HG03342 (cell line): Measurements from ENCODE around the gene KRTAP3-2.
"Not testable (repeated sequence)": the region's sequence is repeated elsewhere in the genome, so short reads cannot be mapped to it uniquely, and the experiment has no call there.

ENCODE experiments used
- ATAC-seq: cut with Tn5 transposase; IDR thresholded peaks from one replicate; pipeline ENCODE4 v1.9.1; 2021; ENCODE audit warnings: mild to moderate bottlenecking, moderate library complexity; ENCODE audit not compliant: unreplicated experiment

Gene KRTAP3-2

DNA sequence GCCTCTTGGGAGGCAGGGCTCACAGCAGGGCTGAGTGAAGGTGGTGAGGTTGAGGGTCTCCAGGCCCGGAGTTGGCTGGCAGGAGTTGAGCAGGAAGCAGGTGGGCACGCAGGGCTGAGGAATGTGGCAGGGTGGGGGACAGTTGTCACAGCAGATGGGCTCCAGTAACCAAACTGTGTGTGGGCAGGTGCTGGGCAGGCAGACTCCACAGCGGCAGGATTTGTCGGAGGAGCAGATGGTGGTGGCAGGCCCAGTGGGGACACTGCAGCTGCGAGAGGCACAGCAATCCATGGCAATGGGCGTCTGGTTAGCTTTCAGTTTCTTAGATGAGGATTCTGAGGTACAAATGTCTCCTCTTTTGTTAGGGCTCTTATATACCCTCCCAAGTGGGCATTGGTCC, at the start of gene KRTAP3-2:
Gene KRTAP3-2, minus strand, starts transcription at position 344 of the 400 bp plus-strand sequence. Its CDS starts 53 bp downstream, at position 291.
- ATAC-seq: not testable (repeated sequence)

DNA sequence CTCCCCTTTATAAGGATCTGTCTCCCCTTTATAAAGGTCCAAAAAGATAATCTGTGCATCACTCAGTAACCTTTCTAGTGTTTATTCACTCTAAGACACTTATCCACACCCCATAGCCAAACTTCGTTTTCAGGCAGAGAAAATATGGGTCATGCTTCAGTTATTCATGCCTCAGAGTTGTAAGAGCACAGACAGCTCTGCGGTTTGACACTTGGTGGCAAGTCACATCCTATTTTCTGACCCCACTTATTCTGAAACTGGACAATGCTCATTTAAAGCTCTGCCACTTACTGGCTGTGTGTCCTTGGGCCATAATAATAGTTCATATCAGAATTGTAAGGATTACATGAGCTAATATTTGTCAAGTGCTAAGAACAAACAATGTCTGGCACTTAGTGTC, 49.4 kb upstream of the KRTAP3-2 start:
- ATAC-seq: no peak

DNA sequence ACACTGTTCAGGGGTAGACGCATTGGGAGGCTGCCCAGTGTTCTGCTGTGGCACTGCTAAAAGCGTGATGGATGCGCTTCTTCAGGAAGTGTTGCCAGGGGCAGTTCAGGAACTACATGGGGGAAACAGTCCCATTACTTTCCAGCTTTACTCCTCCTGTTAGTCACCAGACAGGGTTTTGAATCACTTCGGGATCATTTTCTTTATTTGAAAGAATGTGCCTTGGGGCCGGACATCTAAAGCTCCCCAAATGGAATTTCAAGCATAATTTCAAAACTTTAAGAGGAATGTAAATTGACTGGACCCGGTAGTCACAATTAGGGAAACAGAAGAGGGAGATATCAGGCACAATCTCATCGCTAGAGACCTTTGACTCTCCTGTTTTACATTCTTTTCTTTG, 48.7 kb upstream of the KRTAP3-2 start:
- ATAC-seq: no peak

DNA sequence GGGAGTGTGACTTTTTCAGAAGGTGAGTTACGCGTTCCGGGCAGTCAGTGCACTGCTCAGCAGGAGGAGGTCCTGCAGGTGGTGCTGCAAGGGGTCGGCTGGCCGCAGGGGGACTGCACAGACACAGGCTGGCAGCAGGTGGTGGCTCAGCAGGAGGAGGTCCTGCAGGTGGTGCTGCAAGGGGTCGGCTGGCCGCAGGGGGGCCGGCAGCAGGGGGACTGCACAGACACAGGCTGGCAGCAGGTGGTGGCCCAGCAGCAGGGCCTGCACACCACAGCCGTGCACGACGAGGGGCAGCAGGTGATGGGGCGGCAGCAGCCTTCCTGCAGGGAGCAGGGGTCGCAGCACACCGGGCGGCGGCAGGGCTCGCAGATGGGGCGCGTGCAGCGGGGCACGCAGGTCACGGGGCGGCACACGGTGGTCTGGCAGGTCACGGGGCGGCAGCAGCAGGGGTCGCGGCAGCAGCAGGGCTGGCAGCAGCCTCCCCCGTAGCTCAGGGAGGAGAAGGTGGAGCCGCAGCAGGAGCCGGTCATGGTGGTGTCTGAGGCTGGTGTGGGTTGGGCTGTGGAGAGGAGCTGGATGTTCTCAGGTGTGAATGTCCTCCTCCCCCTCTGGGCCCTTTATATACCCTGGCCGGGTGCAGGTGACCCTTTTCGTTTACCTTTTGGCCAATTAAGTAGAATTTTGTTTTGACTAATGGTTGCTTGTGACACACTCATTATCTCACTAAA, 47.2 kb upstream of the KRTAP3-2 start, which contains the start of gene KRTAP2-1:
Gene KRTAP2-1, minus strand, starts transcription at position 582 of the 731 bp plus-strand sequence. Its CDS starts 49 bp downstream, at position 533.
- ATAC-seq: not testable (repeated sequence)

DNA sequence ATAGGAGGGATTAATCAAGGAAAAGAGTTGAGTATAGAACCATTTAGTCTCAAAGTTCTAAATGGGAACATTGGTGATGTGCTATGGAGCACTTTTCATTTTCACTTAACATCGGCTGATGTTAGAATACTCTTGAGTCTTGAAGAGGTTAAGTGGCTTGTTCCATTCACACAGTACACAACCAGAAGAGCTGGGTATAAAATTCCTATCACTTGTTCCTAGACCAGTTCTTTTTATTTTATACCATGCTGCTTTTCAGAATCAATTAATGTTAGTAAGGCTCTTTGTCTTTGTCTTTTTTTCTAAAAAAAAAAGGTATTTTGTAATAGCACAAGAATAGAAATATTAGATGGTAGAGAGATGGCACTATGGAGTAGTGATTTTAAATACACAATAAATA, 43.2 kb upstream of the KRTAP3-2 start:
- no peak for ATAC-seq

DNA sequence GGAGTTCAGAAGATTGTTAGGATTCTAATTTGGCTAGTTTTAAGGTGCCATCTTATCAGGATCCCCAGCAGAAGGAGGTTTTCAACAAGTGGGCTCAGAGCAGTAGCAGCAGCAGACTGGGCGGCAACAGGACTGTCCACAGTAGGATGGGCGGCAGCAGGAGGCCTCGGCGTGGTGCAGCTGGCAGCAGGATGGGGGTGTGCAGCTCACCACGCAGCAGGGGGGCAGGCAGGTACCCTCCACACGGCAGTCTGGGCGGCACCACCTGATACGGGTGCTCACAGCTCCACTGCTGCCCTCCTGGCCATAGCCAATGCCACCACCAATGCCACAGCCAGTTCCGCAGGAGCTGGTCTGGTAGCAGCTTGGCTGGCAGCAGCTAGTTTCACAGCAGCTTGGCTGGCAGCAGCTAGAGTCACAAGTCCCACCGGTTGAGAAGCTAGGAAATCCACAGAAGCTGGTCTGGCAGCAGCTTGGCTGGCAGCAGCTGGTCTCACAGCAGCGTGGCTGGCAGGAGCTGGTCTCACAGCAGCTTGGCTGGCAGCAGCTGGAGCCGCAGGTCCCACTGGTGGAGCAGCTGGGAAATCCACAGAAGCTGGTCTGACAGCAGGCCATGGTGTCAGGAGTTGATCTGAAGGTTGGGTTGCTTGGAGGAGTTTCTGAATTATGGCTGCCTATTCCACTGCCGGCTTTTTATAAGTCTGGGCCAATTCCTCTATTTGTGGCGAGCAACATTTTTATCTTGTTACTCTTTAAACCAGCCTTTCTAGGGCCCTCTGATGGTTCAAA, 41.3 kb upstream of the KRTAP3-2 start, which contains the start of gene KRTAP1-1:
Gene KRTAP1-1, minus strand, starts transcription at position 668 of the 789 bp plus-strand sequence. Its CDS starts 53 bp downstream, at position 615.
- not testable (repeated sequence) for ATAC-seq

DNA sequence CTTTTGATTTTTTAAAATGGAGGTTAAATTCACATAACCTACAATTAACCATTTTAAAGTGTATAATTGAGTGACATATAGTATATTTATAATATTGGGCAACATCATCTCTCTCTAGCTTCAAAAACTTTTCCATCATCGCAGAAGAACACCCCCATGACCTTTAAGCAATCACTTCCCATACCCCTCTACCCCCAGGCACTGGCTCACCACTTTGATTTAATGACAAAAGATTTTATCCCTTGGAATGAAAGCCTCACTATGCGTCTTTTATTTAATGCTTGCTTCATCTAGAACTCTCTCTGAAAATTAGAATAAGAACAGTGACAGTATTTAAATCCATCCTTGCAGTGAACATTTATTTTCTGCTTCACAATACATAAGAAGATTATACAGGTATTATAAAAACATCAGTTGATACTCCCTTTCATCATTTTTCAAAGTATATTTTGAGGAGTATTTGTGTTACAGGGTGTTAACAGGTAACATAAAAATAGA, 38.2 kb upstream of the KRTAP3-2 start:
- no peak for ATAC-seq

DNA sequence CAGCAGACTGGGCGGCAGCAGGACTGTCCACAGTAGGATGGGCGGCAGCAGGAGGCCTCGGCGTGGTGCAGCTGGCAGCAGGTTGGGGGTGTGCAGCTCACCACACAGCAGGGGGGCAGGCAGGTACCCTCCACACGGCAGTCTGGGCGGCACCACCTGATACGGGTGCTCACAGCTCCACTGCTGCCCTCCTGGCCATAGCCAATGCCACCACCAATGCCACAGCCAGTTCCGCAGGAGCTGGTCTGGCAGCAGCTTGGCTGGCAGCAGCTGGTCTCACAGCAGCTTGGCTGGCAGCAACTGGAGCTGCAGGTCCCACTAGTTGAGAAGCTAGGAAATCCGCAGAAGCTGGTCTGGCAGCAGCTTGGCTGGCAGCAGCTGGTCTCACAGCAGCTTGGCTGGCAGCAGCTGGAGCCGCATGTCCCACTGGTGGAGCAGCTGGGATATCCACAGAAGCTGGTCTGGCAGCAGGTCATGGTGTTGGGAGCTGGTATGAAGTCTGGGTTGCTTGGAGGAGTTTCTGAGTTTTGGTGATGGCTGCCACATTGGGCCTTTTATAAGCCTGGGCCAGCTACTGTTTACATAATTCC, 34.7 kb upstream of the KRTAP3-2 start, which contains the start of gene KRTAP1-3:
Gene KRTAP1-3, minus strand, starts transcription at position 529 of the 590 bp plus-strand sequence. Its CDS starts 53 bp downstream, at position 476.
- ATAC-seq: not testable (repeated sequence)

DNA sequence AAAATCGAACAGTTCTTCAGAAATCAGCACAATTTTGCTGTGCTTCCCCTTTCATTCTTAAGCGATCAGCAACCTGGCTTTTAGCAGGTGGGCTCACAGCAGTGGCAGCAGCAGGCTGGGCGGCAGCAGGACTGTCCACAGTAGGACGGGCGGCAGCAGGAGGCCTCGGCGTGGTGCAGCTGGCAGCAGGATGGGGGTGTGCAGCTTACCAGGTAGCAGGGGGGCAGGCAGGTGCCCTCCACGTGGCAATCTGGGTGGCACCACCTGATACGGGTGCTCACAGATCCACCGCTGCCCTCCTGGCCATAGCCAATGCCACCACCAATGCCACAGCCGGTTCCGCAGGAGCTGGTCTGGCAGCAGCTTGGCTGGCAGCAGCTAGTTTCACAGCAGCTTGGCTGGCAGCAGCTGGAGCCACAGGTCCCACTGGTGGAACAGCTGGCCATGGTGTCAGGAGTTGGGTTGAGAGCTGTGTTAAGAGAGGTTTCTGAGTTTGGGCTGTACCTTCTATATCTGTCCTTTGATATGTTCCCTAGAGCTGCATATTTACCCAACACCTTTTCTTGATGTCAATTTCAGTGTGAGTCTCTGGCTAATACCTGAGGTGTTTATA, 30.0 kb upstream of the KRTAP3-2 start, which contains the start of gene KRTAP1-4:
Gene KRTAP1-4, minus strand, starts transcription at position 563 of the 613 bp plus-strand sequence. Its CDS starts 117 bp downstream, at position 446.
- ATAC-seq: no peak

DNA sequence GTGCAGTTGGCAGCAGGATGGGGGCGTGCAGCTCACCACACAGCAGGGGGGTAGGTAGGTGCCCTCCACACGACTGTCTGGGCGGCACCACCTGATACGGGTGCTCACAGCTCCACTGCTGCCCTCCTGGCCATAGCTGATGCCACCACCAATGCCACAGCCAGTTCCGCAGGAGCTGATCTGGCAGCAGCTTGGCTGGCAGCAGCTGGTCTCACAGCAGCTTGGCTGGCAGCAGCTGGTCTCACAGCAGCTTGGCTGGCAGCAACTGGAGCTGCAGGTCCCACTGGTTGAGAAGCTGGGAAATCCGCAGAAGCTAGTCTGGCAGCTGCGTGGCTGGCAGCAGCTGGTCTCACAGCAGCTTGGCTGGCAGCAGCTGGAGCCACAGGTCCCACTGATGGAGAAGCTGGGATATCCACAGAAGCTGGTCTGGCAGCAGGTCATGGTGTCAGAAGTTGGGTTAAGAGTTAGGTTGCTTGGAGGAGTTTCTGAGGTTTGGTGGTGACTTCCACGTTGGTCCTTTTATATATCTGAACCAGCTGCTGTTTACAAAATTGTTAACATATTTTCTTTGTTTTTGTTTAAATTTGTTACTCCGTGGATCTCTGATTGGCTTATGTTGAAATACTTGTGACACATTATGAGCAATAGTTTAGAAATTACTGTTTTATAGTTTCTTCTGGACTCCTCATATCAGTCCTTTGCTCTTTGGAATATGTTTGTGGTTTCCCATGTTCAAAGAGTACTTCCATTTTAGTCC, 27.2 kb upstream of the KRTAP3-2 start, which contains the start of gene KRTAP1-5:
Gene KRTAP1-5, minus strand, starts transcription at position 494 of the 757 bp plus-strand sequence. Its CDS starts 53 bp downstream, at position 441.
- no peak for ATAC-seq

DNA sequence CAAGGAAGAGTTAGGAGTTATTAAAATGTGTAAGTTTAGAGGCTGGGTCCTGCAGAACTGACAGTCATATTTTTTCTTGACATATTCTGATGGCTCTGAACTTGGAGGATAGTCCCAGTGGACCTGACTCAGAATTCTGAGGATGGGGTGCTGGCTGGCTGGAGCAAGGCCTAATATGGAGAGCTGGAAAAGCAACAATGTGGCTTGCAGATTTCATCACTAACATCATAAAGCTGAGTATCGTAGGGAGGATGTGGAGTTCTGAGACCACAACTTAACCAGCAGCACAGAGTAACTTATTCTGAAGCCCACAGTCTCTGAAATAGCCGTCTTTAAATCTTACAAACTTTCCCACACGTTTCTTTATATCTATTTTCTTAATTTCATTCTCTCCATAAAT, 25.0 kb upstream of the KRTAP3-2 start:
- ATAC-seq: no peak

DNA sequence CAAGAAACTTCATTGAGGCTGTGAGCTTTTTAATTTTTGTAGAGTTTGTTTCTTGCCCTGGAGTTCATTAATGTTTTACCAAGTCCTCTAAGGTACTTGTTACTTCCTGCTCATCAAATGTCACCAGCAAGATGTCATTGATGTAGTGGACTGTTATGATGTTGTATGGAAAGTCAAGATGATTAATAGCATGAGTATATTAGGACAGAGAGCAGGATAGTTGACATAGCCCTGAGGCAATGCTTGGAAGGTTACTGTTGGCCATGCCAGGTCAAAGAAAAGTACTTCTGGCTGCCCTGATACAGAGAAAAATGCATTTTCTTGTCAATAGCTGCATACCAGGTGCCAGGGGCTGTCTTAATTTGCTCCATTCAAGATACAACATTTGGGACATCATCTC, 20.6 kb upstream of the KRTAP3-2 start:
- ATAC-seq: no peak

DNA sequence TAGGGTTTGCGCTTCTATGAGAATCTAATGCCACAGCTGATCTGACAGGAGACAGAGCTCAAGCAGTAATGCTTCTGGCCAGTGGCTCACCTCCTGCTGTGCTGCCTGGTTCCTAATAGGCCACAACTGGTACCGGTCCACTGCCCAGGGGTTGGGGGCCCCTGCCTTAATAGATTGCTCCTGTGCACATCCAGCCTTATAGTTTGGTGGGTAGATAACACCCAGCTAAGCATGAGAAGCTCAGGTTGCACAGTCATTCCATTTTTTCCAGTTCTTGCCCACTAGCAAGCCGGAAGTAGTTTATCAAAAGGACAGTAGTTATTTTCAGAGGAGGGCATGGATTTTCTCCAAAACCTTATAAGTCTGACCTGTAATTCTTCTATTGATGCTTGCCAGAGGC, 19.7 kb upstream of the KRTAP3-2 start:
- ATAC-seq: no peak

DNA sequence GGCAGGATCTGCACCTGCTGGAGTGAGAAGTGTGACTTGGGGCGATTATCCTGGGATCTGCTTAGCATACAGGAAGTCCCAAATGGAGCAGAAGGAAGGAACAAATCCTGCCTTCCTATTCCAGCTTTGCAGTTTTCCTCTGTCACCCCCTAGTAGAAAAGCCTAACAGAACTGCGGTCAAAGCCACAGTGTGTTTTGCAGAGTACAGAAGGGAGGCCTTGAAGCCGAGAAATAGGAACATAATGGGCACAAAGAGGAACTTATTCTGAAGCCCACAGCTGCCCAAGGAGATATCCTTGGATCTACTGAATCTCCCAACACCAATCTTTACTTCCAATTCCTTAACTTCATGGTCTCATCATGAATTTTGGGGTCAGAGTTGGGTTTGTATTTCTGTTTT, 18.8 kb upstream of the KRTAP3-2 start:
- ATAC-seq: no peak

DNA sequence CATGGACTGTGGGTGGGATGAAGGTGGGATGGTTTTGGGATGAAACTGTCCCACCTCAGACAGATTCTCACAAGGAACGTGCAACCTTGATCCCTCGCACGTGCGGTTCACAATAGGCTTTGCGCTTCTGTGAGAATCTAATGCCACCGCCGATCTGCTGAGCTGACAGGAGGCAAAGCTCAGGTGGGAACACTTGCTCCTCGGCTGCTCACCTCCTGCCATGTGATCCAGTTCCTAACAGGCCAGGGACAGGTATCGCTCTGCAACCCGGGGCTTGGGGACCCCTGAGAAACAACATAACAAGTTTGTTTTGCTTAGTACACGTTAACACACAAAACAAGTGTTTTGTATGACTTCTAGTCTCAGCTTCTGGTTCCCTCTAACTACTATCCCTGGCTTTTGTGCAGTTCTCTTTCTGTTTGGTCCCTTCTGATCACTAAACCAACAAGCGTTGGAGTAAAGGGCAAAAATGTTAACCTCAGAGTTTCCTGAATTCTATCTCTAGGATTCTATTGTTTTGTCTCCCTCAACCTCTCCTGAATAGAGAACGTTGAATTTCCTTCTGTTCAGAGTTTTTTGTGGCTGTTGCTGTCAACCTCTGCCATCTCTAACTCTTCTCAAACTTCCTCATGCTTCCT, 17.0 kb upstream of the KRTAP3-2 start:
- ATAC-seq: no peak

DNA sequence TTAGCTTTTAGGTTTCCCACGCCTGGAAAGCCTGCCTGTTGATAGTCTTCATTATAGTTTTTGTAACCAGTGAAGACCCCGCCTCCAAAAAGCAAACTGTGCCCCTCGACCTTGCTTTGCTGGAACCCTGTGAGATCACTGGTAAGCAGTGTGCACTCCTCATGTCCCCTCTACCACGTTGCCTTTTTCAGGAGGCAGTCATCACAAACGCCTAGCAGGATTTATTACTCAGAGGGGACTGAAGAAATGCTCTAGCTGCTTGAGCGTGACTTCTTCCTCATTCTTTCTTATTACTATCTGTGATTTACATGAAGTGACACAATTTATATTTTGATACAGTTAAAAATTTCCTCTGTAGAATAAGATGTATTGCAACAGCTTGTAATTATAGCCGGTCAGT, 15.7 kb upstream of the KRTAP3-2 start:
- ATAC-seq: no peak

DNA sequence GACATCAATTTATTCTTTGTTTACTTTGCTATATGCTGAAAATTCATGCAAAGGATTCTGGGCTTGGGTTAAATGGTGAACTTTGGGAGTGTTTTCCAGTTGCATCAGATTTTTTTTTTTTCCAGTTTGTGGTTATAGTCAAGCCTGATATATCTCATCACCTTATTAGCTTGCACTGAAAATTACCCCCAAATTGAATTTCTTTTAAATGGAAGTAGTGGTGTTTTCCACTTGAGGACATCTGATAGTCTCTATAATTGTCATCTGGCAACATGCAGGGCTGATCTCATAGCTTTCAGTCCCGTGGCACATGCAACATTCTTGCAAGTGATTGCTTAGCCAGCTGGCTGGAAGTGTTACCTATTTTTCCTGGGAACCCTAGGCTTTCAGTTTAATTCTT, 13.9 kb upstream of the KRTAP3-2 start:
- ATAC-seq: no peak

DNA sequence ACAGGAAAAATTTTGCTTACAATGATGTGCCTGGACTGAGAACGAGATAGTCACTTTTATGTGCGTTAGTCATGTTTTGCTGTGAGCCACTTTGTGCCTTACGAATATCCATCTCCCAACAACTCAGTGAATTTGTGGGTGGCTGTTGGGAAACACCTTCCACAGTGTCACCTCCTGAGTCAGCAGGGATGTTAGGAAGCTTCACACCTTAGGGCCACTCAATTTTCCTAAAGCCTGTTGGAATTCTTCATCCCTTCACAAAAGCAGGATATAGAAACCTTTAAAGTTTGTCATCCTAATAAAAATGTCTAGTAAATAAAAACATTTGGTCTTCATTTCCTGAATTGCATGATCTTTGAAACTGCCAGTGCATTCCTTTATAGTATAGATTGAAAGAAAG, 13.5 kb upstream of the KRTAP3-2 start:
- no peak for ATAC-seq
